ENCODE measurements around the gene OSGEP.

OSGEP gene

DNA sequence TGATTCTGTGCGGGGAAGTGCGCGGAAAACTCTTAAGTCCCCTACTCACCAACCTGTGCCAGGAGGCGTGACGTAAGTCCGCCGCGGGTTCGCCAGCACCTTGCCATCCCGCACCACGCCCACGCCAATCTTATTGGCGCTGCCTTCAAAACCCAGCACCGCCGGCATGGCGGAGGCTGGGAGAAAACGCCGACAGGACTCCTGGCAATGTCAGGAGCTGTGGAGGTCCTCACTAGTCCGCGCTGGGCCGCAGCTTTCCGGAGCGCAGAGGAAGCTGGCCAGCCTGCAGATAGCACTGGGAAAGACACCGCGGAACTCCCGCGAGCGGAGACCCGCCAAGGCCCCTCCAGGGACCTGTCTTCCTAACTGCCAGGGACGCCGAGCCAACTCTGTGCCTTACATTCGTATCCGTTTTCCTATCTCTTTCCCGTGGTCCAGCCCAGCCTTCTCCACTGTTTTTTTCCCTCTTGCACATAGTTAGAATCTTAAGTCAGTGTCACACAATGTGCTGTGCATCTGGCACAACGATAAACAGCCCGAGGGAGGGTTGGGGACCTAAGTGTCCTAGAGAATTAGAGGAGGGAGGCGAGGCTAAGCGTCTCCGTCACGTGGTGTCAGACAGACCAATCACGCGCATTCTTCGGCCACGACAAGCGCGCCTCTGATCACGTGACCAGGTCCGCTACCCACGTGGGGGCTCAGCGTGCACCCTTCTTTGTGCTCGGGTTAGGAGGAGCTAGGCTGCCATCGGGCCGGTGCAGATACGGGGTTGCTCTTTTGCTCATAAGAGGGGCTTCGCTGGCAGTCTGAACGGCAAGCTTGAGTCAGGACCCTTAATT is at the start of gene OSGEP, which contains the start of gene APEX1:
Gene OSGEP, minus strand, starts transcription at position 297 of the 839 bp plus-strand sequence. Its CDS starts 129 bp downstream, at position 168.
Gene APEX1, plus strand, starts transcription at position 711 of the 839 bp plus-strand sequence. CDS start 420 bp downstream, outside the sequence.
- DNase-seq (ENCODE audit: low spot score), result peak; percentile 98

DNA sequence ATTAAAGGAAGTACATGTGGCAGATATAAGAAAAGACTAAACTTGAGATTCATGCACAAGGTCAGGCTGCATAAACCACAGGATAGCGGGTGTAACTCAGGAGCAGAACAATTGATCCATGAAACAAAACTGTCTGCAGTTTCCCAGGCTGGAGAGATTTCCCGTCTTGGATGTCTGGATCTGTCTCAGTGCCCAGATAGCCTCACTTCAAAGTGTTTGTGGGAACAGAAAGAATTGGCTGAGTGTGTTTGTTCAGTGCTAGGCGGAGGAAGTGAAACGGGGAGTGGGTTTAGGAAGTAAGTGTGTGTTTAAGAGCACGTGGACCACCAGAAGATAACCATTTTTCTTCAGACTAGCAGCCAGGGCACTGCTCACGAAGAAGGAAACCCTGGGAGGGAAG is 49.3 kb upstream of the OSGEP start:
- DNase-seq (ENCODE audit: low spot score), result no peak

DNA sequence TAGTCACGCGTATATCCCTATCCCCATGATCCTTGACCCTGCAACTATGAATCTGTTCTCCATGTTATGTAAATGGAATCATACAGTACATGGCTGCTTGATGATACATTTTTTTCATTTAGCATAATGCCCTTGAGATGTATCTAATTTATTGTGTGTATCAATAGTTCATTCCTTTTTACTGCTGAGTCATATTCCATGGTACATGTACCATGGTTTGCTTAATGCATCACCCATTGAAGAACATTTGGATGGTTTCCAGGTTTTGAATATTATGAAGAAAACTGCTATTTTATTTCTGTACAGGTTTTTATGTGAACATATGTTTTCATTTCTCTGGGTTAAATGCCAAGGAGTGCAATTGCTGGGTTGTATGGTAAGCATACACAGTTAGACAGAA is 46.7 kb upstream of the OSGEP start:
- no peak for DNase-seq (ENCODE audit: low spot score)

DNA sequence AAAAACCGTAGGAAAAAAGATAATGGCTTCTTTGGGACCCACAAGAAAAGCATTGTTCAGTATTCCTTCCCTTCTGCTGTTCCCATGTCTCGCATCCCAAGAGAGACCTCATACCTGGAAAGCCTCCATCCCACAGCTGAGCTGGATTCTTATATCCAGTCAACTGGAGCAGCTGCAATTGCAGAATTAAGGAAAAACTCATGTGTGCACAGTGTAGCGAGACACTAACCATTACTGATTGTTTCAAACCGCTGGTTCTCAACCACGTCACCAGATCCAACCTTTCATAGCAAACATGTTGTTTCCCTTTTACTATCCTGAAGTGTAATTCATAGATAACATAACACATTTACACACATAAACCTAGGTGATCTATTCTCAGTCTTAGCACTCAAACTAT is 45.3 kb upstream of the OSGEP start:
- DNase-seq (ENCODE audit: low spot score), result no peak

DNA sequence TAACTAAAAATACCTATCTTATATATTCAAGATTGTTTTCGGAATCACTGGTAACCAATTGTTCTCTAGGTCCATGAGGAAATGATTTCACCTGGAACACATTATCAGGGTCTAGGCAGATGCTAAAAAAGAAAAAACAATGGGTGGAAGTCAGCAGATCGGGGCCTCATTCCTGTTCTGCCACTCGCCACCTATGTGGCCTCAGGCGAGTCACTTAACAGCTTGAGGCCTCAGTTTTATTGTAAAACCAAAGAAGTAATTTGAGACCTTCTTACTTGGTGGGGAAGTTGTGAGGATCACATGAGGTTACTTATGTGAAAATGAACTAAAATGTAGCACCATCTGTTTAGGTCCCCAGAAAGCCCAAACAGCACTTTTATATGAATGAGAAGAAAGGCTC is 44.5 kb upstream of the OSGEP start:
- no peak for DNase-seq (ENCODE audit: low spot score)

DNA sequence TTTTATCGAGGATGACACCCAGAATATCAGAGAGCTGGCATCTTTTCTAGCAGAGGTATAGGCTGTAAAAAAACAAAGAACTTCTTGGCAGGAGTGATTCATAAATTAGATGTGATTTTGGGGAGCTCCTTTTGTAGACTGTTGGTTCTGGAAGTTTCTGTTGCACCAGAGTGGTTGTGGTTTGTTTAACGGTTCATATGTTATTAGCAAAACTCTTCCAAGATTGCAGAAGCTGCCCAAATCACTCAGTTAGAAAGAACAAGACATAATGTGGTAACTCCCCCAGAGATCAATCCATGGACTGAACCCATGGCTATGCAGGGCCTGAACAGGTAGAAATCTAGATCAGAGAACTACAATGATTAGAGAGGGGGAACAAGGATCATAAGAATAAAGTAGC is 44.0 kb upstream of the OSGEP start:
- DNase-seq (ENCODE audit: low spot score), result no peak

DNA sequence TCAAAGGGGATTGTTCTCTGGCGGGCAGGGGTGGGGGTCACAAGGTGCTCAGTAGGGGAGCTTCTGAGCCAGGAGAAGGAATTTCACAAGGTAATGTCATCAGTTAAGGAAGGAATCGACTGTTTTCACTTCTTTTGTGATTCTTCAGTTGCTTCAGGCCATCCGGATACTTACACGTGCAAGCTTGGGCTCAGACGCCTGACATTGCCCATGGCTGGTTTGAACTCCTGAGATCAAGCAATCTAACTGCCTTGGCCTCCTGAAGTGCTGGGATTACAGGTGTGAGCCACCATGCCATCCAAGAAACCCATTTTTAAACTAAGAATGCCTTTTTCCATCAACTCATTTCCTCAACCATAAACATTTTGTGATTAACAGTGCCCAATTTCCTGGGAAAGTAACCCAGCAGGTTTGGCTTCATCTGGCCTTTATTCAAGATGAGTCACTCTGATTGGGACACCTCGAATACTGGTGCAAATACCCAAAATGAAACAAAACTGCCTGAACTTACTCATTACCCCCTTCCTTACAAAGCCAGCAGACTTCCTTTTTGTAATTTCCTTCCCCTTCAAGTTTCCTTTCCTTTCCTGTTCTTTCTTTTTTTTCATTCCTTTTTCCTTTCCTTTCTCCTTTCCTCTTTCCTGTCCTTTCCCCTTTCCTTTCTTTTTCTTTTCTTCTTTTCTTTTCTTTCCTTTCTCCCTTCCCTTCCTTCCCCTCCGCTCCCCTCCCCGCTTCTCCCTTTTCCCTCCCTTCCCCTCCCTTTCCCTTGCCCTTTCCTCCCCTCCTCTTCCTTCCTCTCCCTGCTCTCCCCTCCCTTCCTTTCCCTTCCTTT is 40.5 kb upstream of the OSGEP start:
- DNase-seq (ENCODE audit: low spot score), result no peak

DNA sequence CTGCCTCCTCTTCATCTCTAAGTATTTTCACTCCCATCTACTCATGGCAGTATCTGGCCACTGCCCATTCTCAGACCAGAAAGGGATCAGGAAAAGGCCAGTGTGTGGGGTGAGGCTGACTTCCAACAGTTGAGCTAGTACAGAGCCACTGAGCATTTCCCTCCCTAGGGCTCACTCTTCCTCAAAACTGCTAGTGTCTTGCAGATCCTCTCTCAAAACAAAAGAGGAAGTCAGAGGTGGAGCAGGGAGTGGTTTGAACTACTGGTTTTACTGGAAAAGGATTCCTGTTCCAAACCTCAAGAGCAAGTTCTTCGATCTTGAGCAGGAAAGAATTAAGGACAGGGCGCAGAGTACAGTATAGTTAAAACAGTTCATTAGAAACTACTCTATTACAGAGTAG is 39.0 kb upstream of the OSGEP start:
- DNase-seq (ENCODE audit: low spot score), result no peak

DNA sequence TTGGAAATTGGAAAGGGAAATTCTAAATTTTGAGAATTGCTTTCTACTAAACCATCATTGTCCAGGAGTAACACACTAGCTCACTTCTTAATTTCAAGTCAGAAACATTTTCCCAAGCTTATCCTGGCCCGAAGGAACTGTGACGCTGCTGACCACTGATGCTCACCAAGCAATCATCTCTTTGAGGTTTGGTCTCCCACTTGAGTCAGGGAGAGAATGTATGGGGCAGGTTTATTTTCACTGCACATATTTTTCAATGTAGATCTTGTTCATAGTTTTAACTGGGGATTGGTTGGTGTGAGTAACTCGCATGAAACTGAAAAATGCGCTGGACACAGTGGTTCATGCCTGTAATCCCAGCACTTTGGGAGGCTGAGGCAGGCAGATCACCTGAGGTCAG is 37.9 kb upstream of the OSGEP start:
- no peak for DNase-seq (ENCODE audit: low spot score)

DNA sequence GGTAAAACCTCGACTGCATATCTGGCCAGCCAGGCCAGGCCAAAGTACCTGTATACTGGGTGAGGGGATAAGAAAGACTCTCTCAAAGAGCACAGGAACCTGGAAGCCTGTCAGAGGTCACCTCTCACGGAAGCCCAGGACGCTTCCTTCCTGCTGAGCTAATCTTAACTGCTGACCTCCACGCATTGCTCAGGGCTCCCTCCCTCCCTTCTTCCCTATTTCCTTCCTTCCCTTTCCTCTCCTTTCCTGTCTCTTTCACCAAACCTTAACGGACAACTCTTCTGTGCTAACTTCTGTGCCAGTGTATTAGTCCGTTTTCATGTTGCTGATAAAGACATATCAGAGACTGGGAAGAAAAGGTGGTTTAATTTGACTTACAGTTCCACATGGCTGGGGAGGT is 36.0 kb upstream of the OSGEP start:
- no peak for DNase-seq (ENCODE audit: low spot score)

DNA sequence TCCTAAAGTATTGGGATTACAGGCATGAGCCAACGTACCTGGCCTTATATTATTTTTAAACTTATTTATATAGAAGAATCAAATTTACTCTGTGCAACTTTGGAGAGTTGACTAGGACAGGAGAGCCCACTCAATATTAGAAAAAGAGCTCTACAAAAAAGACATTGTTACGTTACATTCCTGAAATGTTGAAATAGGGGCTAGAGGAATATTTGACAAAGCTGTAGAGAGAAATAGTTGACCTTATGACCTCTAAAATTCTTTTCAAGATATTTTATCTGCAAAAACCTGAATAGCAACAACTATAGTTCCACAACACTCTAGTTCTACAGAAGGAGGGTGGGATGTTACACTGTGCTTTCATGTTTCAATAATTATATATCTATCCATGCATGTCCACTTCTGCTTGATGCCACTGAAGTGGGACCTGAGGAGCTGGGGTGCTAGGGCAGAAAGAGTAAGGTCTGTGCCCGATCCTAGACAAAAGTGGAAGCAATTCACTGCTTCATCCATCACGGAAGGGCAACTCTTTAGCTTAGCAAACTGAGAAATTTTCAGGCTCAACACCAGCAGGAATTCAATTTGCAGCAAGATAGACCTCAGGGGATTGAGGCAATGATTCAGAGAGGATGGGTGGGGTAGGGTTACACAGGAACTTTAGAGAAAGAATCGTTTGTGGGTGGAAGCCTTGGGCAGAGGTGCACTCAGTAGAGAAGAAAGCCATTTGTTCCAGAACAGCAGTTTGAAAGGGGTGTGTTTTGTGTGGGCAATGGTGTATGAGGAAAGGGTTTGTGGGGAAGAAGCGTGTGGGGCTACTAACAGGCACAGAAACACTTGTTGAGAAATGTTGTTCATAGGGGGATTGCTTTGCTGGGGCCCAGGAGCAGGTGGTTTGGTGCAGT is 34.7 kb upstream of the OSGEP start:
- no peak for DNase-seq (ENCODE audit: low spot score)

DNA sequence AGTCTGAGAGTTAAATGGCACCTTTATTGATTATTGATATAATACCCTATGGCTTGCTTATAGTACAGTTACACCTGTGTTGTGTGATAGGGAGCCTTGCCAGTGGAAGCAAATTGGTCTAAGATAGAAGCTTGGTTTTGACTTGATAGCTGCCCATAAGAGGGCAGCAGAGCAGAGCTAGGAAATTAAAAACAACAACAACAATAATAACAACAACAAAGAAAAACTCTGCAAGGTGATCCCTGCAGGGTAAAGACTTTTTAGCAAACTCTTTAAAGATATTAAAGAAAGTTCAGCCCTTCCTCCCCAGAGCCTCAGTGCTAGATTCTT is 32.7 kb upstream of the OSGEP start:
- no peak for DNase-seq (ENCODE audit: low spot score)

DNA sequence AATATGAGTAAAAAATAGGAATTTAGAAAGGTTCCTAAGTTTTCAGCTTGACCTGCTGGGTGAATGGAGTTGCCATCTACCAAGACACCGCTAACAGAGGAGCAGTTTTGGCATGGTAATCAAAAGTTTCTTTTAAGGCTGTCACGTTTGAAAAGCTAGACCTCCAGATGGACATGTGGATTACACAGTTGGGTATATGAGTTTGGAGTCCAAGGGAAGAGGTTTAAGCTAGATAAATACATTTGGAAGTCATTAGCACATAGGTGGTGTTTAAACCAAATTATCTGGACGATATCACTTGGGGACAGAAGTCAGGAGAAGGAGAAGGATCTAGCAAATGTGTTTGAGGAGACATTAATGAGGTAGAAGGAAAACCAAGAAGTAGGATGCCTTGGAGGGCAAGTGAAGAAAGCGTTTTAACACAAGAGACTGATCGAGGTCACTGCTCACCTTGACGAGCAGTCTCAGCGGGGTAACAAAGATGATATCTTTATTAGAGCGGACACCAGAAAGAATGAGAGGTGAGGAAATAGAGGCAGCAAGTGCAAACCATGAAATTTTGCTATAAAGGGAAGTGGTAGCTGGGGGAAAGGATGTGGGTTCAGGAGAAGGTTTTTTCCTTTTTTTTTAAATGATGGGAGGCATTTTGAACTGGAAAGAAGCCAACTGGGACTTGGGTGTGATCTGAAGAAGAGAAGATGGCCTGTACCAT is 32.2 kb upstream of the OSGEP start:
- DNase-seq (ENCODE audit: low spot score), result no peak

DNA sequence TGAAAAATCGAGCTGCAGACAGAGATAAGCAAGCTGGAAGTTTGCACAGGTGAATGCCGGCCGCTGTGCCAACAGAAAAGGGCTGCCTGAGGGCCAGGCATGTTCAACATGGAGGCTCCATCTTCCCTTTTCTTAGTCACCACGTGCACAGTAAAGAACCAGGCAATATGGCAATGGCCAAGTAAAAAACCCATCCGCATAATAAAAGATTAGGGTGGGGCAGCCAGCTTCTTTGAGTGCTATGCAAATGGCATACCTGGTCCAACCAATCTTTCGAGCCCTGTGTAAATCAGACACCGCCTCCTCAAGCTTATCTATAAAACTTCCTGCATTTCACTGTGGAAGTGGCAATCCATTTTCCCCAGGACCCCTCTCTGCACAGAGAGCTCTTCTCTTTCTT is 31.3 kb upstream of the OSGEP start:
- DNase-seq (ENCODE audit: low spot score), result no peak

DNA sequence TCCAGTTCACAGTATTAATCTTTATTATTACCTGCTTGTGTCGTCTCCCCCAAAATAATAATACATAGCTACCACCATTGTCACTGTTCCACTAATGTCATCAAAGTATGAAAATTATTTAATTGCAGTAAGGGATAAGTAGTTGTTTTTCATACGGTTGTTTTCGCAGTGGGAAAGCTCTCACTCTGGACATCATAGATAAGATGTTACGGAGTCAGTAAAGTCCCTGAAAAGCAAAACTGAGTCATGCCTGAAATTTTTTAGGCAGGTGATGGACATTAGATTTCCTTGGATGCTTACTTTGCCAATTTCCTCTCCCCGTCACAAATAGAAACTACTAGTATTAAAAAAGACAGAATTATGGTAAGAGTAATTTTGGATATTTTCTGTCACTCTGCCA is 27.8 kb upstream of the OSGEP start:
- DNase-seq (ENCODE audit: low spot score), result no peak

DNA sequence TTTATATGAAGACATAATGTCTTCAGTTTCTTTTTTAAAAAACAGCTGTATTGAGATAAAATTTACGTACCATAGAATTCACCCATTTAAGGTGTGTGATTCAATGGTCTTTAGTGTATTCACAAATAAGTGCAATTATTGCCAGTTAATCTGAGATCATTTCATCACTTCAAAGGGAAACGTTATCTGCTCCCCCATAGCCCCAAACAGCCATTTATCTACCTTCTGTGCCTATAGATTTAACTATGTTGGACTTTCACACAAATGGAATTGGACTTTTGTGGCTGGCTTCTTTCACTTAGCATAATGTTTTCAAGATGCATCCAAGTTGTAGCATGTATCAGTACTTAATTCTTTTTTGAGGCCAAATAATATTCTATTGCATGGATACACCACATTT is 24.3 kb upstream of the OSGEP start:
- no peak for DNase-seq (ENCODE audit: low spot score)

DNA sequence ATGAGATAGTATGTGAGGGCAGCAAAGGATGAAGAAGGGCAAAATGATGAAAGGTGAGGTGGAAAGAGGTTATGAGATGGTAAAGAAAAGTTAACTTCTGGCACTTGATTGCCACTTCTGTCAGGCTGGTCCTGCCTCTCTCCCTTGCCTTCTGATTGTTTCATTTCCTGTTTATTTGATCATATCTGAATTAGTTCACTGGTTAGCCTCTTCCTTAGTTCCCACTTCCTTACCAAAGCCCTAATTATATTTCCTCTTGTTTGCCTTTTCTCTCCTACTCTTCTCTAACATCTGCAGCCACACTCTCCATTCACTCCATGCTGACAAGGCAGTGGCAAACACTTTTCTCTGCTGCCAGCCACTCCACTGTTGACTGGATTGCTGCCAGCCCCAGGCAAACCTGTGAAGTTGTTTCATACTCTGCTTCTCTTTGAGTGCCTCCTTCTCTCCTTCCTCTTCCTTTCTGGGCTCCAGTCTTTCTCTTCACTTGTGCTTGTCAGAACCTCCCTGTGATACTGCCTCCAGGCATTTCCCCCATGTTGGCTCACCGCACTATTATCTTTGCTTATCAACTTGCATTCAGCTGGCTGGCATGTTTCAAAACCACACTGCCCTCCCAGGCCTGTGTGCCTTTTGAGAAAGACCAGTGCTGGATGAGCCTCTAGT is 22.7 kb upstream of the OSGEP start:
- DNase-seq (ENCODE audit: low spot score), result no peak

DNA sequence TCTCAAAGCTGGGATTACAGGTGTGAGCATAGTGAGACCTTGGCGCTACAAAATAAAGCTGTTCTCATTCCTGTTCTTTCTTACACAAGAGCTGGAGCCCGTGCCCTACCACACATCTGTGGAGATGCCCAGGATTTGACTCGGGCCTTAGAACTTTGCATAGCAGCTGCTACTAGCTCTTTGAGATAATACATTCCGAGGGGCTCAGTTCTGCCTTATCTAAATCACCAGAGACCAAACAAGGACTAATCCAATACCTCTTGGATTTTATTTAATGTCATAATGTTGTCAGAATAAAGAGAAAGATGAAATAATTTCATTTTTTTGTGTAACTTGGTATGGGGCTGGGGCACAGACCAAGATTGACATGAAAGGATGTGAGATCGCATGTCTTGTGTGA is 22.2 kb upstream of the OSGEP start:
- DNase-seq (ENCODE audit: low spot score), result no peak

DNA sequence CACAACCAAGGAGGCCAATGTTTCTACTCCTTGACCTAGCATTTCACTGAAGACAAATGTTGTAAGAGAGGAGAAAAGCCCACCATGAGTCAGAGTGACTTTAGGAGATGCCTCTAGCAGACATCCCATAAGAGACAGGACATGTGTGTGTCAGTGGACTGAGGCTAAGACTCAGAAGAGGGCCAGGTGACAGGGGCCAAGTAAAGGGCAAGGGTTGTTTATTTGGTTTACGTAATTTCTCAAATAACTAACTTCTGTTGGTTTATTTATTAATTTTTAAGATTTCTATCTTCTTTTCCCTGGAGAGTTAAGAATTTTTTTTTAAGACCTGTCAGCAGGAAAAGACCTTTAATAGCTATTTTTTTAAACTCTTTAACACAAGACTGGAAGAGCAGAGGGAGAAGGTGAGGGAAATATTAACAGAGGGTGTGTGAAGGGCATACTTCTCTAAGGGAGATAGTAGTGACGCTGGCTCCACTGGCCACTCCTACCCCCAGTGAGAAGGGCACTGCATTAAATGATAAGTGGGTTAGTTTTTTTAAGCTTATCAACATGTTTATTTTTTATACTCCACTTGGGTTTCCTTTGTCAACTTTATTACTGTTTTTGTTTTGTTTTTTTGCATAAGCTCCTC is 18.0 kb upstream of the OSGEP start:
- DNase-seq (ENCODE audit: low spot score), result no peak

DNA sequence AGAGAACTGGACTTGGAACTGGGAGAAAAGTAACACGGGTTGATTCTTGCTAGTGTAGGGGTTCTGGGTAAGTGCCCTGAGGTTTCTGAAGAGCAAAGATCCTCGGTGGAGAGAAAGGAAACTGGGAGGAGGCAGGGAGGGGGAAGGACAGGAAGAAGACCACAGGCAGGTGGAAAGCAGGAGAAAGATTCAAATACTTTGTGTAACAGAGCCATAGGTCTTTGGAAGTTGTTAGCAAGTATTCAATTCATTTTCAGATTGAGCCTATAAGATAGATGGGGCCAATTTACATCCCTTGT is 15.9 kb upstream of the OSGEP start:
- no peak for DNase-seq (ENCODE audit: low spot score)
